GM12891 (cell line): Measurements from ENCODE around the gene HBG2.

Experiments
- POLR2A ChIP-seq: IDR thresholded peaks from 2 replicates; pipeline ENCODE4 v1.6.1; 2011; ENCODE audit warnings: low read depth, low read length, control low read depth
- POLR2AphosphoS5 ChIP-seq: IDR thresholded peaks from 2 replicates; pipeline ENCODE4 v1.6.1; 2011; ENCODE audit warnings: low read depth, low read length, control low read depth

DNA sequence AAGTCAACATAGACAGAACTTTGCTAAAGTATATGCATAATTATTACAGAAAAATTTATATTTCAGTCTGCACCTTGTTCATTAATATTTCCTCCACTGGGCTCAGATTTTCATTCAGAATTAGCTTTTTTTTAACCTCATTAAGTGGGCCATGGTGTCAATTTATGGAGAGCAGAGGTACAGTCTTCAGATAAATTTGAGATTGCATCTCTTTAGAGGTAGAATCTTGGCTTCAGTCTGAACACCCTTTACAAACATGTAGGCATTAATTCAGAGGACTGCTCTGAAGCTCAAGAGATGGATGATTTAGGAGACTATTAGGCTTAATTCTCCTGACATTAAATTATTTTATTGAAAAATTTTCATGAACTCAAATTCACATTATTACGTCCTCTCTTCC is 24.3 kb downstream of the HBG2 start:
- TF ChIP-seq POLR2A (no peak), POLR2AphosphoS5 (no peak)
